Lung (tissue), 12 donors: ENCODE results near the gene LMAN2. TPM values are rescaled to one million over a fixed set of nuclear protein-coding genes. Genes with fewer than 3 reads are reported as not detected.

Experiments
- ATAC-seq: fragments of 200-7000 bp; cut with Tn5 transposase; one replicate; pipeline ENCODE4 v1.9.1; 2020; ENCODE audit warnings: moderate number of reproducible peaks; ENCODE audit not compliant: insufficient read depth, low FRiP score
- DNase-seq, 3 donors: peaks; one replicate each; pipeline ENCODE4 v3.0.0-alpha.2; 2013 to 2017
- H3K27ac ChIP-seq, 2 donors: one replicate each; pipeline ENCODE4 v1.5.1; 2013; ENCODE audit warnings: mild to moderate bottlenecking in 2 of 2, moderate library complexity in 2 of 2, control low read depth in 1 of 2, inconsistent platforms in 1 of 2, low read depth in 1 of 2, low read length in 1 of 2
- H3K27me3 ChIP-seq, 3 donors: one replicate each; pipeline ENCODE4 v1.5.1; 2013; ENCODE audit warnings: low read length in 2 of 3; ENCODE audit not compliant: control insufficient read depth in 3 of 3, insufficient read depth in 3 of 3
- H3K36me3 ChIP-seq, 4 donors: one replicate each; pipeline ENCODE4 v1.5.1; 2013; ENCODE audit warnings: low read length in 4 of 4, mild to moderate bottlenecking in 1 of 4, moderate library complexity in 1 of 4; ENCODE audit not compliant: control insufficient read depth in 4 of 4, insufficient read depth in 4 of 4
- H3K4me1 ChIP-seq, 5 donors: one replicate each; pipeline ENCODE4 v1.5.1; 2013; ENCODE audit warnings: low read length in 5 of 5, mild to moderate bottlenecking in 2 of 5, moderate library complexity in 1 of 5; ENCODE audit not compliant: control insufficient read depth in 5 of 5, insufficient read depth in 5 of 5
- H3K4me3 ChIP-seq: one replicate; pipeline ENCODE4 v1.5.1; 2013; ENCODE audit warnings: mild to moderate bottlenecking, control low read depth, moderate library complexity
- H3K9ac ChIP-seq, 2 donors: one replicate each; pipeline ENCODE4 v1.5.1; 2013; ENCODE audit warnings: low read length in 2 of 2, control low read depth in 1 of 2; ENCODE audit not compliant: insufficient read depth in 1 of 2
- H3K9me3 ChIP-seq, 4 donors: one replicate each; pipeline ENCODE4 v1.5.1; 2013; ENCODE audit warnings: low read length in 3 of 4, mild to moderate bottlenecking in 1 of 4, moderate library complexity in 1 of 4; ENCODE audit not compliant: control insufficient read depth in 4 of 4, insufficient read depth in 3 of 4
- WGBS, 2 donors: extraction: QIAGEN DNeasy Blood & Tissue Kit; methylation state at CpG; one replicate each; pipeline ENCODE4 v1.1.7; 2013; 5-methylcytosine and 5-hydroxymethylcytosine counted together
- polyA plus RNA-seq, 2 donors: library from polyadenylated mRNA; stranded (reverse); fragments of 200-250 nt; gene quantifications; one replicate each; pipeline ENCODE4 v1.2.1, GENCODE V29; 2013
- total RNA-seq, 2 donors: library from RNA; depleted of rRNA in 1 of 2; stranded (reverse); fragments of >200 nt in 1 of 2; gene quantifications; one replicate each; pipeline ENCODE4 v1.2.1, GENCODE V29; 2014 to 2021
- TF ChIP-seq, protein P1 (sequence below): IDR thresholded peaks from 2 replicates; pipeline ENCODE4 v1.5.1; 2012; ENCODE audit warnings: mild to moderate bottlenecking; ENCODE audit errors: control extremely low read depth, extremely low read depth
- donor health status: control.
- donor health status: control.
- donor health status: Bipolar disorder and iron deficiency.
- donor health status: healthy.
- donor health status: DM: yes; HTN: yes; CAD: no.

LMAN2 gene
- total and polyA plus RNA-seq, 4 donors, result 101 to 316 (median 181) TPM

DNA sequence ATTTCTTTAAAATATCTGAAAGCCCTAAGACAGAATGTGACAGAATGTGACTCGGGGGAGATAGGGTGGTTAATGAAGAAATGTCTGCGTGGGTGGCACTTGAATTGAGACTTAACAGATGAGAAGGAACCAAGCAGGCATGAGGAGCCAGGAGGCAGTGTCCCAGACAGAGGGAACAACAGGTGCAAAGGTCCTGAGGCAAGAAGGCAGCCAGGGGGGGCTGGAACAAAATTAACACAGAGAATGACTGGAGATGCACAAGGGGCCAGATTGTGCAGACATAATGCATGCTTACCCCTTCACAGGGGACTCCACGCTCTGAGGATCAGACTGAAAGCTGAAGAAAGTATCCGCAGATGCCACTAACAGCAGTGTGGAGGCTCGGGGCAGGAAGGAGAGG is 1.7 kb downstream of the LMAN2 start:
- WGBS, 2 donors, result 87 to 93% methylated on average over 5 of the region's 5 CpGs
- no peak overlapping the region for H3K9ac ChIP-seq
- H3K27me3 ChIP-seq, result no peaks in the 10 kb centered on the region
- H3K27ac ChIP-seq, result no peak overlapping the region
- H3K4me1 ChIP-seq, result peaks cover 4 to 18% (median 11%) of the 10 kb centered on the region in 5 donors
- ATAC-seq, result no peak
- H3K4me3 ChIP-seq, result no peak overlapping the region
- TF ChIP-seq, protein P1, sequence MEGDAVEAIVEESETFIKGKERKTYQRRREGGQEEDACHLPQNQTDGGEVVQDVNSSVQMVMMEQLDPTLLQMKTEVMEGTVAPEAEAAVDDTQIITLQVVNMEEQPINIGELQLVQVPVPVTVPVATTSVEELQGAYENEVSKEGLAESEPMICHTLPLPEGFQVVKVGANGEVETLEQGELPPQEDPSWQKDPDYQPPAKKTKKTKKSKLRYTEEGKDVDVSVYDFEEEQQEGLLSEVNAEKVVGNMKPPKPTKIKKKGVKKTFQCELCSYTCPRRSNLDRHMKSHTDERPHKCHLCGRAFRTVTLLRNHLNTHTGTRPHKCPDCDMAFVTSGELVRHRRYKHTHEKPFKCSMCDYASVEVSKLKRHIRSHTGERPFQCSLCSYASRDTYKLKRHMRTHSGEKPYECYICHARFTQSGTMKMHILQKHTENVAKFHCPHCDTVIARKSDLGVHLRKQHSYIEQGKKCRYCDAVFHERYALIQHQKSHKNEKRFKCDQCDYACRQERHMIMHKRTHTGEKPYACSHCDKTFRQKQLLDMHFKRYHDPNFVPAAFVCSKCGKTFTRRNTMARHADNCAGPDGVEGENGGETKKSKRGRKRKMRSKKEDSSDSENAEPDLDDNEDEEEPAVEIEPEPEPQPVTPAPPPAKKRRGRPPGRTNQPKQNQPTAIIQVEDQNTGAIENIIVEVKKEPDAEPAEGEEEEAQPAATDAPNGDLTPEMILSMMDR, result no peak
- peaks cover 0 to 18% (median 4%) of the 10 kb centered on the region in 4 donors for H3K36me3 ChIP-seq
- no peaks in the 10 kb centered on the region for H3K9me3 ChIP-seq
- no peak for DNase-seq

DNA sequence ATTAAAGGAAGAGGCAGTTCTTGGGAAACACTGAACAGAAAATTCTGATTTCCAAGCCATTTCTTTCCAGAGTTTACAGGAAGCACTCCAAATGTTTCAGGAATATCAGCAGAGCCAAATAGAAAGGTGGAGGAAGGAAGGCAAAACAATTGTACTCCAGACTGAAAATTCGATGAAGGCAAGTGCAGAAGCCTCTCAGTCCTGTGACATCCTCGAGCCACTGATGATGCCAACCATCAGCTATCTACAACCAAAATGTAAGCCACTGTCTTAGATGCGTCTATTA is 2.2 kb downstream of the LMAN2 start:
- TF ChIP-seq, protein P1, result no peak
- H3K9me3 ChIP-seq, result no peaks in the 10 kb centered on the region
- H3K27ac ChIP-seq, result no peak overlapping the region
- no peak for DNase-seq
- H3K4me3 ChIP-seq, result no peak overlapping the region
- no peak overlapping the region for H3K9ac ChIP-seq
- ATAC-seq, result no peak
- WGBS, 2 donors, result 60 to 80% methylated on average over 3 of the region's 3 CpGs
- no peaks in the 10 kb centered on the region for H3K27me3 ChIP-seq
- peaks cover 0 to 18% (median 4%) of the 10 kb centered on the region in 4 donors for H3K36me3 ChIP-seq
- peaks cover 4 to 18% (median 11%) of the 10 kb centered on the region in 5 donors for H3K4me1 ChIP-seq

GRCh38 chr5:177347699-177348098 is 3.8 kb downstream of the LMAN2 start:
- no peak for DNase-seq
- peaks cover 4 to 18% (median 11%) of the 10 kb centered on the region in 5 donors for H3K4me1 ChIP-seq
- H3K36me3 ChIP-seq, result peaks cover 3 to 22% (median 9%) of the 10 kb centered on the region in 4 donors

More at GRCh38 chr5:177347699-177348098, 3.8 kb downstream of the LMAN2 start:
- 87 to 94% methylated on average over 4 of the region's 4 CpGs for WGBS, 2 donors
- Histone ChIP-seq H3K9ac (no peak overlapping the region), H3K27me3 (no peaks in the 10 kb centered on the region), H3K27ac (no peak overlapping the region), H3K4me3 (no peak overlapping the region), H3K9me3 (no peaks in the 10 kb centered on the region)
- ATAC-seq, result no peak
- TF ChIP-seq, protein P1, result no peak
